GM12878 (cell line): ENCODE data around the gene PRRT3. TPM values are rescaled to one million over a fixed set of nuclear protein-coding genes. Genes with fewer than 3 reads are reported as not detected.

Experiments used
- ATAC-seq: fragments of 200-7000 bp; cut with Tn5 transposase; 3 replicates; pipeline ENCODE4 v1.9.1; 2020; ENCODE audit warnings: mild to moderate bottlenecking, moderate library complexity
- BruUV-seq: library from RNA; stranded (reverse); fragments of 400-500 nt; replicated peaks from 2 replicates; lab custom pipeline; 2021; lab: Mats Ljungman, UMichigan
- CTCF ChIA-PET: fragments of 300-600 bp; sonication (Branson Sonifier 250); formaldehyde crosslinking; extraction: SDS; loops from one replicate; lab custom pipeline; 2021; ENCODE audit warnings: inconsistent platforms; lab: Yijun Ruan, JAX
- POLR2A ChIA-PET: fragments of 350-600 bp; formaldehyde crosslinking; extraction: SDS; loops from one replicate; lab custom pipeline; 2021; ENCODE audit warnings: inconsistent platforms; lab: Charles Lee
- RAD21 ChIA-PET: fragments of 300-600 bp; sonication (Branson Sonifier 250); formaldehyde crosslinking; loops from one replicate; lab custom pipeline; 2023; ENCODE audit warnings: antibody characterized with exemption; ENCODE audit not compliant: unreplicated experiment; lab: Charles Lee
- SMC1A ChIA-PET: fragments of 300-600 bp; sonication (Branson Sonifier 250); formaldehyde crosslinking; loops from one replicate; lab custom pipeline; 2023; ENCODE audit not compliant: unreplicated experiment, uncharacterized antibody; lab: Charles Lee
- DNase-seq: peaks from one replicate; pipeline ENCODE4 v3.0.0-alpha.2; 2011; ENCODE audit warnings: low read depth, low spot score
- FAIRE-seq: peaks from 3 replicates; lab custom pipeline; 2011; peaks lifted over from hg19 to GRCh38; lab: Jason Lieb, UNC
- H2AFZ ChIP-seq: 2 replicates; pipeline ENCODE4 v1.6.0; 2011; ENCODE audit warnings: low read depth, low read length, control low read depth; ENCODE audit not compliant: control insufficient read depth
- H3K27ac ChIP-seq: 2 replicates; pipeline ENCODE4 v1.5.1; 2011; ENCODE audit warnings: control low read depth; ENCODE audit not compliant: control insufficient read depth, insufficient read depth
- H3K27me3 ChIP-seq, 2 experiments: replicated peaks in 1 of 2; 2 replicates each; pipeline versions ENCODE4 v1.6.0 to v1.6.1; 2011; ENCODE audit warnings: low read length in 1 of 2; ENCODE audit not compliant: control insufficient read depth in 2 of 2, insufficient read depth in 2 of 2
- H3K36me3 ChIP-seq, 2 experiments: 2 replicates each; pipeline ENCODE4 v1.5.1; 2011; ENCODE audit warnings: low read length in 1 of 2; ENCODE audit not compliant: control insufficient read depth in 2 of 2, insufficient read depth in 2 of 2
- H3K4me1 ChIP-seq: 2 replicates; pipeline ENCODE4 v1.6.1; 2011; ENCODE audit warnings: mild to moderate bottlenecking, low read length, moderate library complexity, mixed read lengths; ENCODE audit not compliant: control insufficient read depth, insufficient read depth
- H3K4me2 ChIP-seq: 2 replicates; pipeline ENCODE4 v1.6.0; 2011; ENCODE audit warnings: control low read depth; ENCODE audit not compliant: control insufficient read depth, insufficient read depth
- H3K4me3 ChIP-seq: fragments of 200-600 bp; sonication (generic); 2 replicates; pipeline ENCODE4 v1.5.1; 2016
- H3K79me2 ChIP-seq: 2 replicates; pipeline ENCODE4 v1.6.0; 2011; ENCODE audit warnings: low read length; ENCODE audit not compliant: control insufficient read depth, insufficient read depth
- H3K9ac ChIP-seq: 2 replicates; pipeline ENCODE4 v1.8.0; 2011; ENCODE audit warnings: low read length, control low read depth, mixed read lengths; ENCODE audit not compliant: control insufficient read depth, insufficient read depth
- H3K9me3 ChIP-seq: replicated peaks from 3 replicates; pipeline ENCODE4 v1.5.1; 2011; ENCODE audit warnings: mild to moderate bottlenecking, low read length; ENCODE audit not compliant: control insufficient read depth, insufficient read depth
- H4K20me1 ChIP-seq: 2 replicates; pipeline ENCODE4 v1.6.0; 2011; ENCODE audit not compliant: control insufficient read depth, insufficient read depth
- CHD2 ChIP-seq: IDR thresholded peaks from 2 replicates; pipeline ENCODE4 v1.6.1; 2011; ENCODE audit warnings: low read depth, low read length, improper control_type of control experiment, borderline replicate concordance
- E2F4 ChIP-seq: IDR thresholded peaks from 2 replicates; pipeline ENCODE4 v1.6.1; 2012; ENCODE audit warnings: low read depth, low read length, improper control_type of control experiment
- SMAD5 ChIP-seq: IDR thresholded peaks from 2 replicates; pipeline ENCODE4 v1.6.1; 2016; ENCODE audit warnings: antibody characterized with exemption, low read depth
- SMC3 ChIP-seq: IDR thresholded peaks from 2 replicates; pipeline ENCODE4 v1.6.1; 2011; ENCODE audit warnings: low read length, improper control_type of control experiment, borderline replicate concordance
- ZBTB40 ChIP-seq: fragments of 450-650 bp; IDR thresholded peaks from 2 replicates; pipeline ENCODE4 v1.6.1; 2016; ENCODE audit warnings: mild to moderate bottlenecking, moderate library complexity, borderline replicate concordance
- WGBS: methylation state at CpG from one replicate; pipeline ENCODE4 v1.1.6; 2016; ENCODE audit warnings: low lambda C conversion rate; ENCODE audit not compliant: insufficient replicate concordance, insufficient coverage; ENCODE audit errors: missing lambda C conversion rate; 5-methylcytosine and 5-hydroxymethylcytosine counted together
- in situ Hi-C: fragments of 300-500 bp; cut with MboI; formaldehyde crosslinking; loops from 9 replicates; pipeline ENCODE4 v1.14.3; 2018; ENCODE audit warnings: mixed read lengths
- intact Hi-C: fragments of 100-400 bp; cut with micrococcal nuclease; formaldehyde crosslinking; loops from one replicate; pipeline ENCODE4 v1.14.2; 2022; ENCODE audit not compliant: unreplicated experiment
- polyA plus RNA-seq, 11 experiments: library from polyadenylated mRNA; depleted of rRNA in 4 of 11; unstranded in 6 of 11; stranded (reverse) in 5 of 11; fragments of >200 nt; fragmentation: Nextera tagmentation in 4 of 11; fragmentation: Illumina TruSeq in 1 of 11; extraction: Ambion mirVana in 4 of 11; extraction: Trizol in 1 of 11; gene quantifications; 1 replicate in 1 of 11; 2 replicates in 10 of 11; pipeline versions ENCODE4 v1.2.1 to v1.2.3, GENCODE V29; 2011 to 2016; ENCODE audit warnings: inconsistent platforms in 2 of 11, missing spikeins in 2 of 11, low read depth in 1 of 11
- total RNA-seq, 4 experiments: library from RNA; depleted of rRNA in 3 of 4; stranded (reverse); fragments of >200 nt in 3 of 4; fragmentation: Illumina TruSeq in 1 of 4; extraction: Trizol in 1 of 4; gene quantifications; 2 replicates each; pipeline versions ENCODE4 v1.2.1 to v1.2.3, GENCODE V29; 2013 to 2021

PRRT3 gene
- total and polyA plus RNA-seq, 10 of the 15 experiments (the other 5 are each of a cell fraction or from before 2014, with no cell fraction given) = 0.53 to 18.0 (median 7.1) TPM

GRCh38 chr3:9916734-9917680, 35.2 kb downstream of the PRRT3 start, which contains the start of gene IL17RC:
TSS of gene IL17RC (plus strand) at chr3:9917098. CDS start at chr3:9917316, 218 bp downstream.
- Histone ChIP-seq H3K27me3 (peaks cover 0 to 2% of the 10 kb centered on the region in 2 experiments; a peak in 1 of 4 replicates), H3K27ac (no peak within 1 kb of the TSS), H3K9ac (no peak within 1 kb of the TSS; the same call in 1 of the 2 replicates), H3K4me1 (peaks cover 10% of the 10 kb centered on the region), H3K4me3 (peak within 1 kb of the TSS; percentile 54)
- POLR2A ChIA-PET = interaction anchor here (1.1 kb wide), 1 partner anchor 19 kb away, joined by 3 read pairs; no protein-coding TSS in a partner anchor
- 23% methylated on average over 19 of the region's 19 CpGs for WGBS
- RAD21 ChIA-PET = no interaction called here
- TF ChIP-seq ZBTB40 (no peak), CHD2 (no peak), SMC3 (no peak), E2F4 (no peak), SMAD5 (no peak)
- TF ChIP-seq, all 136 proteins: peak for 0
- ATAC-seq (peak; percentile 35), FAIRE-seq (no peak), DNase-seq (no peak)
- peak within 1 kb of the TSS; percentile 81 for H2AFZ ChIP-seq
- peak within 1 kb of the TSS; percentile 98 for H3K4me2 ChIP-seq
- no peaks in the 10 kb centered on the region for H3K9me3 ChIP-seq
- H4K20me1 ChIP-seq = no peaks in the 10 kb centered on the region
- ChIA-PET SMC1A (no interaction called here), CTCF (interaction anchor here (1.0 to 4.4 kb wide), 2 partner anchors 16 to 28 kb away, joined by 3 to 31 read pairs; partner anchors contain the start of gene CRELD1)
- in situ Hi-C loops (no loop called here), intact Hi-C loops (no loop called here)
- no peaks in the 10 kb centered on the region for H3K79me2 ChIP-seq
- H3K36me3 ChIP-seq = no peaks in the 10 kb centered on the region
- no TSS peak for BruUV-seq
